K562 (cell line): Measurements from ENCODE around the gene TRAPPC4. TPM values are rescaled to one million over a fixed set of nuclear protein-coding genes. Genes with fewer than 3 reads are reported as not detected.
A peak's percentile ranks its signal among the peaks of the same experiment; 100 is the strongest.

ENCODE experiments used
- ARID1B ChIP-seq: fragments of 450-650 bp; IDR thresholded peaks from 2 replicates; pipeline ENCODE4 v1.6.1; 2016; ENCODE audit warnings: antibody characterized with exemption, mild to moderate bottlenecking, inconsistent platforms
- CEBPG ChIP-seq, 3 experiments: fragments of 200-800 bp in 1 of 3; sonication (Bioruptor generic) in 1 of 3; sonication (generic) in 1 of 3; formaldehyde crosslinking in 1 of 3; IDR thresholded peaks in 2 of 3; conservative IDR thresholded peaks in 1 of 3; 2 replicates each; pipeline versions ENCODE4 v1.6.1 to v1.8.0; 2016 to 2022; ENCODE audit warnings: missing compliant biosample characterization in 2 of 3, missing genetic modification characterization in 2 of 3, mild to moderate bottlenecking in 1 of 3, missing genetic modification reagents in 1 of 3
- EGR1 ChIP-seq: fragments of 450-650 bp; conservative IDR thresholded peaks from 2 replicates; pipeline ENCODE4 v1.6.1; 2017; ENCODE audit warnings: mild to moderate bottlenecking
- FOXA3 ChIP-seq, 2 experiments: fragments of 450-650 bp in 1 of 2; sonication (generic) in 1 of 2; formaldehyde crosslinking; IDR thresholded peaks in 1 of 2; conservative IDR thresholded peaks in 1 of 2; 2 replicates each; pipeline versions ENCODE4 v1.4.0 to v1.8.0; 2020 to 2022; ENCODE audit warnings: mild to moderate bottlenecking in 2 of 2, missing genetic modification reagents in 1 of 2
- FOXP1 ChIP-seq: sonication (generic); formaldehyde crosslinking; IDR thresholded peaks from 2 replicates; pipeline ENCODE4 v1.8.0; 2022; ENCODE audit warnings: mild to moderate bottlenecking, missing genetic modification reagents
- HMGN3 ChIP-seq: IDR thresholded peaks from 2 replicates; pipeline ENCODE4 v1.6.1; 2011; ENCODE audit warnings: borderline replicate concordance, low read depth, mild to moderate bottlenecking, mixed read lengths, low read length; ENCODE audit not compliant: insufficient read length; ENCODE audit errors: extremely low read depth
- MAZ ChIP-seq, 2 experiments: fragments of 450-650 bp in 1 of 2; sonication (generic) in 1 of 2; formaldehyde crosslinking; IDR thresholded peaks in 1 of 2; conservative IDR thresholded peaks in 1 of 2; 2 replicates each; pipeline versions ENCODE4 v1.4.0 to v1.5.0; 2020; ENCODE audit warnings: mild to moderate bottlenecking in 1 of 2, missing genetic modification reagents in 1 of 2
- MCM2 ChIP-seq: fragments of 450-650 bp; IDR thresholded peaks from 2 replicates; pipeline ENCODE4 v1.6.1; 2017; ENCODE audit warnings: low read depth, mild to moderate bottlenecking
- PHF8 ChIP-seq: fragments of 200-600 bp; sonication (generic); IDR thresholded peaks from 2 replicates; pipeline ENCODE4 v1.6.1; 2012; ENCODE audit warnings: mixed run types, mild to moderate bottlenecking, inconsistent platforms, low read length, moderate library complexity, borderline replicate concordance
- PRMT5 ChIP-seq: sonication (generic); formaldehyde crosslinking; IDR thresholded peaks from 2 replicates; pipeline ENCODE4 v1.5.0; 2020; ENCODE audit warnings: missing genetic modification reagents
- RAD51 ChIP-seq: fragments of 450-650 bp; IDR thresholded peaks from 2 replicates; pipeline ENCODE4 v1.7.1; 2016; ENCODE audit warnings: low read depth, mild to moderate bottlenecking, borderline replicate concordance
- SLC30A9 ChIP-seq: fragments of 250-450 bp; sonication (Bioruptor Pico); IDR thresholded peaks from 2 replicates; pipeline ENCODE4 v1.8.0; 2022; ENCODE audit warnings: mild to moderate bottlenecking, moderate library complexity
- ZFP1 ChIP-seq: fragments of 450-650 bp; formaldehyde crosslinking; IDR thresholded peaks from 2 replicates; pipeline ENCODE4 v1.4.0; 2020; ENCODE audit warnings: mild to moderate bottlenecking, mixed read lengths
- ZFX ChIP-seq: sonication (generic); formaldehyde crosslinking; IDR thresholded peaks from 2 replicates; pipeline ENCODE4 v1.8.0; 2022; ENCODE audit warnings: mild to moderate bottlenecking, missing genetic modification reagents, moderate library complexity
- polyA plus RNA-seq, 8 experiments: library from polyadenylated mRNA; depleted of rRNA in 4 of 8; stranded (reverse) in 5 of 8; unstranded in 3 of 8; fragments of >200 nt; fragmentation: Nextera tagmentation in 2 of 8; fragmentation: Illumina TruSeq in 1 of 8; extraction: Ambion mirVana in 2 of 8; extraction: Trizol in 1 of 8; gene quantifications; 2 replicates each; pipeline versions ENCODE4 v1.2.1 to v1.2.3, GENCODE V29; 2011 to 2014; ENCODE audit warnings: inconsistent platforms in 1 of 8, missing spikeins in 1 of 8
- total RNA-seq, 7 experiments: library from RNA; depleted of rRNA in 6 of 7; stranded (reverse); fragments of >200 nt in 6 of 7; fragmentation: Illumina TruSeq in 2 of 7; extraction: Trizol in 2 of 7; gene quantifications; 2 replicates each; pipeline versions ENCODE4 v1.2.1 to v1.2.3, GENCODE V29; 2011 to 2021; ENCODE audit warnings: low replicate concordance in 1 of 7
- TF ChIP-seq, protein P1 (sequence below): fragments of 250-450 bp; sonication (Bioruptor Pico); IDR thresholded peaks from 2 replicates; pipeline ENCODE4 v1.9.0; 2021; ENCODE audit warnings: mild to moderate bottlenecking, inconsistent platforms
- TF ChIP-seq, protein P2 (sequence below), 2 experiments: fragments of 450-650 bp; IDR thresholded peaks; 2 replicates each; pipeline ENCODE4 v1.6.1; 2016
- TF ChIP-seq, protein P3 (sequence below), 2 experiments: IDR thresholded peaks; 2 replicates each; pipeline ENCODE4 v1.6.1; 2012; ENCODE audit warnings: improper control_type of control experiment in 2 of 2, low read depth in 2 of 2, low read length in 2 of 2, borderline replicate concordance in 1 of 2
- TF ChIP-seq, protein P4 (sequence below): fragments of 200-800 bp; sonication (Bioruptor generic); IDR thresholded peaks from 2 replicates; pipeline ENCODE4 v1.6.1; 2017; ENCODE audit warnings: missing genetic modification characterization, missing compliant biosample characterization

The TRAPPC4 gene
- total and polyA plus RNA-seq, 9 of the 15 experiments (the other 6 are each of a cell fraction or from before 2014, with no cell fraction given): 121 to 524 (median 142) TPM

DNA sequence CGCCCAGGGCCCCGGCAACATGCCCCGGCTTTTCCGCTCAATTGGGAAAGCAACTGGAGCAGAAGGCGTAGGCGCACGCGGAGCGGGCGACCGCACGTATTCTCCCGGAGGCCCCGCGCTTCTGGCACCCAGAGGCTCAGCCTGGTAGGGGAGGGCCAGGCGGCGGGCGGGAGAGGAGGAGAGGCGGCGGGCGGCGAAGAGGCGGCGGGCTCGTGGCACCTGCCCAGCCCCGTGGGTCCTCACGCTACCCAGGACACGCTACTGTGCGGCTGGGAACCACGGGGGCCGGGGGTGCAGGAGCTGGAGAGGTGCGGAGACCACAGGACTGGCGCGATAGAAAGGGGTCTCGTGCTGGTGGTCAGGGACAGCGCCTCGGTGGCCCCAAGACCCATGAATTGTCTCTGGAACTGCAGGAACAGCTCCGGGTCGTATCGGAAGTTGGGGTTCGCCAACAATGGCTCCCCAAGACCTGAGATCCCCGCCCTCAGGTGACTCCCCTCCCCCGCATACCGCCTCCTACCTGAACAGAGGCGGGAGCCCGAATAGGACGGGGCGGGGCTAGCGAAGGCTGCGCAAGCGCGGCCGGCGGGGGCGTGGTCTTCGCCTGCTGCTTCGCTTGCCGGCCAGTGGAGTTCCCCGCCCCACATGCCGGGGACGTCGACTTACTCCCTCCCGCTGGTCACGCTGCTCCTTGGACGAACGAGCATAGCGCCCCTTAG is 11.9 kb downstream of the TRAPPC4 start, which contains the start of gene SLC37A4 (continued):
- TF ChIP-seq FOXA3 (CRISPR knock-in tag; conservative IDR thresholded peaks at IDR 0.05 in 1 of 2, IDR thresholded peaks at IDR 0.05 in 1 of 2) (peak in 1 of 2 experiments; percentile 66; a peak in 1 of 4 replicates), PHF8 (peak; percentile 76; the same call in 1 of the 2 replicates), SLC30A9 (CRISPR knock-in tag) (no peak), MAZ (CRISPR knock-in tag; conservative IDR thresholded peaks at IDR 0.05 in 1 of 2, IDR thresholded peaks at IDR 0.05 in 1 of 2) (peak in 1 of 2 experiments; percentile 91), ARID1B (0 out of 2 replicates have a peak, but pooled peaks have one; percentile 22), MCM2 (no peak), HMGN3 (peak; percentile 86), CEBPG (CRISPR knock-in tag; IDR thresholded peaks at IDR 0.05) (0 out of 2 replicates have a peak, but pooled peaks have one; percentile 15), CEBPG (tag; conservative IDR thresholded peaks at IDR 0.05 in 1 of 2, IDR thresholded peaks at IDR 0.05 in 1 of 2) (no peak), ZFX (peak; percentile 43; the same call in 1 of the 2 replicates), RAD51 (0 out of 2 replicates have a peak, but pooled peaks have one; percentile 39), ZFP1 (CRISPR knock-in tag) (no peak), FOXP1 (CRISPR knock-in tag) (peak; percentile 35), EGR1 (peak; percentile 93), PRMT5 (CRISPR knock-in tag) (no peak)
- TF ChIP-seq, protein P1, sequence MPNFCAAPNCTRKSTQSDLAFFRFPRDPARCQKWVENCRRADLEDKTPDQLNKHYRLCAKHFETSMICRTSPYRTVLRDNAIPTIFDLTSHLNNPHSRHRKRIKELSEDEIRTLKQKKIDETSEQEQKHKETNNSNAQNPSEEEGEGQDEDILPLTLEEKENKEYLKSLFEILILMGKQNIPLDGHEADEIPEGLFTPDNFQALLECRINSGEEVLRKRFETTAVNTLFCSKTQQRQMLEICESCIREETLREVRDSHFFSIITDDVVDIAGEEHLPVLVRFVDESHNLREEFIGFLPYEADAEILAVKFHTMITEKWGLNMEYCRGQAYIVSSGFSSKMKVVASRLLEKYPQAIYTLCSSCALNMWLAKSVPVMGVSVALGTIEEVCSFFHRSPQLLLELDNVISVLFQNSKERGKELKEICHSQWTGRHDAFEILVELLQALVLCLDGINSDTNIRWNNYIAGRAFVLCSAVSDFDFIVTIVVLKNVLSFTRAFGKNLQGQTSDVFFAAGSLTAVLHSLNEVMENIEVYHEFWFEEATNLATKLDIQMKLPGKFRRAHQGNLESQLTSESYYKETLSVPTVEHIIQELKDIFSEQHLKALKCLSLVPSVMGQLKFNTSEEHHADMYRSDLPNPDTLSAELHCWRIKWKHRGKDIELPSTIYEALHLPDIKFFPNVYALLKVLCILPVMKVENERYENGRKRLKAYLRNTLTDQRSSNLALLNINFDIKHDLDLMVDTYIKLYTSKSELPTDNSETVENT: 0 out of 2 replicates have a peak, but pooled peaks have one; percentile 15
- TF ChIP-seq, protein P2, sequence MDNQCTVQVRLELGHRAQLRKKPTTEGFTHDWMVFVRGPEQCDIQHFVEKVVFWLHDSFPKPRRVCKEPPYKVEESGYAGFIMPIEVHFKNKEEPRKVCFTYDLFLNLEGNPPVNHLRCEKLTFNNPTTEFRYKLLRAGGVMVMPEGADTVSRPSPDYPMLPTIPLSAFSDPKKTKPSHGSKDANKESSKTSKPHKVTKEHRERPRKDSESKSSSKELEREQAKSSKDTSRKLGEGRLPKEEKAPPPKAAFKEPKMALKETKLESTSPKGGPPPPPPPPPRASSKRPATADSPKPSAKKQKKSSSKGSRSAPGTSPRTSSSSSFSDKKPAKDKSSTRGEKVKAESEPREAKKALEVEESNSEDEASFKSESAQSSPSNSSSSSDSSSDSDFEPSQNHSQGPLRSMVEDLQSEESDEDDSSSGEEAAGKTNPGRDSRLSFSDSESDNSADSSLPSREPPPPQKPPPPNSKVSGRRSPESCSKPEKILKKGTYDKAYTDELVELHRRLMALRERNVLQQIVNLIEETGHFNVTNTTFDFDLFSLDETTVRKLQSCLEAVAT (IDR thresholded peaks at IDR 0.05): 0 out of 4 replicates have a peak, but pooled peaks of 1 of the 2 experiments have one; percentile 10
- TF ChIP-seq, protein P3, sequence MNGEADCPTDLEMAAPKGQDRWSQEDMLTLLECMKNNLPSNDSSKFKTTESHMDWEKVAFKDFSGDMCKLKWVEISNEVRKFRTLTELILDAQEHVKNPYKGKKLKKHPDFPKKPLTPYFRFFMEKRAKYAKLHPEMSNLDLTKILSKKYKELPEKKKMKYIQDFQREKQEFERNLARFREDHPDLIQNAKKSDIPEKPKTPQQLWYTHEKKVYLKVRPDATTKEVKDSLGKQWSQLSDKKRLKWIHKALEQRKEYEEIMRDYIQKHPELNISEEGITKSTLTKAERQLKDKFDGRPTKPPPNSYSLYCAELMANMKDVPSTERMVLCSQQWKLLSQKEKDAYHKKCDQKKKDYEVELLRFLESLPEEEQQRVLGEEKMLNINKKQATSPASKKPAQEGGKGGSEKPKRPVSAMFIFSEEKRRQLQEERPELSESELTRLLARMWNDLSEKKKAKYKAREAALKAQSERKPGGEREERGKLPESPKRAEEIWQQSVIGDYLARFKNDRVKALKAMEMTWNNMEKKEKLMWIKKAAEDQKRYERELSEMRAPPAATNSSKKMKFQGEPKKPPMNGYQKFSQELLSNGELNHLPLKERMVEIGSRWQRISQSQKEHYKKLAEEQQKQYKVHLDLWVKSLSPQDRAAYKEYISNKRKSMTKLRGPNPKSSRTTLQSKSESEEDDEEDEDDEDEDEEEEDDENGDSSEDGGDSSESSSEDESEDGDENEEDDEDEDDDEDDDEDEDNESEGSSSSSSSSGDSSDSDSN (IDR thresholded peaks at IDR 0.05; ENCODE audit: borderline replicate concordance in 1 of 2, low read depth in 2 of 2, low read length in 2 of 2): peak in 1 of 2 experiments; percentile 69; a peak in 1 of 4 replicates
- TF ChIP-seq, protein P4, sequence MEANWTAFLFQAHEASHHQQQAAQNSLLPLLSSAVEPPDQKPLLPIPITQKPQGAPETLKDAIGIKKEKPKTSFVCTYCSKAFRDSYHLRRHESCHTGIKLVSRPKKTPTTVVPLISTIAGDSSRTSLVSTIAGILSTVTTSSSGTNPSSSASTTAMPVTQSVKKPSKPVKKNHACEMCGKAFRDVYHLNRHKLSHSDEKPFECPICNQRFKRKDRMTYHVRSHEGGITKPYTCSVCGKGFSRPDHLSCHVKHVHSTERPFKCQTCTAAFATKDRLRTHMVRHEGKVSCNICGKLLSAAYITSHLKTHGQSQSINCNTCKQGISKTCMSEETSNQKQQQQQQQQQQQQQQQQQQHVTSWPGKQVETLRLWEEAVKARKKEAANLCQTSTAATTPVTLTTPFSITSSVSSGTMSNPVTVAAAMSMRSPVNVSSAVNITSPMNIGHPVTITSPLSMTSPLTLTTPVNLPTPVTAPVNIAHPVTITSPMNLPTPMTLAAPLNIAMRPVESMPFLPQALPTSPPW (CRISPR knock-in tag): peak; percentile 89
